Measurements from ENCODE around the gene WDFY3. TPM values are rescaled to one million over a fixed set of nuclear protein-coding genes. Genes with fewer than 3 reads are reported as not detected.

Gene WDFY3
- polyA plus RNA-seq, 1 donor (not counting 4 experiments of a cell fraction or from before 2014, with no cell fraction given), result 28.5 TPM

DNA sequence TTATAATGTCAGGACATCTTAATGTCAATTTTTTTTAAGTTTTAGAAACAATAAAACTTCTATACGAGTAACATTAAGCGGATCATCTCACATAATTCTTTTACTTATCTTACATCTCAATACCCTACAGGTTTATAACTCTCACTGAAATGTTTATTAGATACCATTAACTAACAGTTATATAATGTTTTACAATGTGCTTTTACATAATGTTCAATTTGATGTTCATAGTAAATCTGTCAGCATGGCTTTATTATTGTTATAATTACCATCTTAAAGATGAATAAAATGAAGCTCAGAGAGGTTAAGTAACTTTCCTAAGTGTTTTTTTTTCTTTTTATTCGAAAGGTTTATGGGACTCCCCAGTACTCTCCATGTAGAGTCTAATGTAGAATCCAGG is 33.9 kb upstream of the WDFY3 start:
- Histone ChIP-seq H4K20me1 (ENCODE audit: control insufficient read depth, extremely low read depth, insufficient read depth, low read length) (no peaks in the 10 kb centered on the region), H3K27ac (ENCODE audit: control insufficient read depth, insufficient read depth, low read length) (no peak overlapping the region), H3K4me2 (ENCODE audit: control insufficient read depth, extremely low read depth, insufficient read depth, low read depth, low read length) (no peak overlapping the region), H3K9me1 (ENCODE audit: control insufficient read depth, extremely low read depth, insufficient read depth, low read length) (no peaks in the 10 kb centered on the region), H3K36me3 (ENCODE audit: control insufficient read depth in 2 of 2, extremely low read depth in 1 of 2, insufficient read depth in 2 of 2, low read length in 2 of 2) (no peaks in the 10 kb centered on the region), H3K4me3 (ENCODE audit: control insufficient read depth in 2 of 3, extremely low read depth in 1 of 3, insufficient read depth in 2 of 3, low read depth in 1 of 3, low read length in 3 of 3) (no peak overlapping the region), H3K4me1 (ENCODE audit: control insufficient read depth, extremely low read depth, insufficient read depth, low read length) (no peaks in the 10 kb centered on the region), H3K9ac (ENCODE audit: control insufficient read depth, extremely low read depth, insufficient read depth, low read length) (no peak overlapping the region), H2AFZ (ENCODE audit: control insufficient read depth, low read length) (no peak overlapping the region), H3K9me3 (ENCODE audit: control insufficient read depth, low read depth, low read length) (no peaks in the 10 kb centered on the region), H3K27me3 (ENCODE audit: control insufficient read depth, extremely low read depth, insufficient read depth, low read length) (no peaks in the 10 kb centered on the region), H3K79me2 (ENCODE audit: control insufficient read depth, insufficient read depth, low read length) (no peaks in the 10 kb centered on the region)
- dilution Hi-C loops (cut with MboI; ENCODE audit: extremely low pct_ligation_motif_present, low sequenced_read_pairs), result no loop called here
- DNase-seq (ENCODE audit: low read depth, low spot score) (no peak), FAIRE-seq (no peak)
- TF ChIP-seq, protein P1, sequence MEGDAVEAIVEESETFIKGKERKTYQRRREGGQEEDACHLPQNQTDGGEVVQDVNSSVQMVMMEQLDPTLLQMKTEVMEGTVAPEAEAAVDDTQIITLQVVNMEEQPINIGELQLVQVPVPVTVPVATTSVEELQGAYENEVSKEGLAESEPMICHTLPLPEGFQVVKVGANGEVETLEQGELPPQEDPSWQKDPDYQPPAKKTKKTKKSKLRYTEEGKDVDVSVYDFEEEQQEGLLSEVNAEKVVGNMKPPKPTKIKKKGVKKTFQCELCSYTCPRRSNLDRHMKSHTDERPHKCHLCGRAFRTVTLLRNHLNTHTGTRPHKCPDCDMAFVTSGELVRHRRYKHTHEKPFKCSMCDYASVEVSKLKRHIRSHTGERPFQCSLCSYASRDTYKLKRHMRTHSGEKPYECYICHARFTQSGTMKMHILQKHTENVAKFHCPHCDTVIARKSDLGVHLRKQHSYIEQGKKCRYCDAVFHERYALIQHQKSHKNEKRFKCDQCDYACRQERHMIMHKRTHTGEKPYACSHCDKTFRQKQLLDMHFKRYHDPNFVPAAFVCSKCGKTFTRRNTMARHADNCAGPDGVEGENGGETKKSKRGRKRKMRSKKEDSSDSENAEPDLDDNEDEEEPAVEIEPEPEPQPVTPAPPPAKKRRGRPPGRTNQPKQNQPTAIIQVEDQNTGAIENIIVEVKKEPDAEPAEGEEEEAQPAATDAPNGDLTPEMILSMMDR (optimal IDR thresholded peaks at IDR 0.05 in 1 of 3, IDR thresholded peaks at IDR 0.05 in 1 of 3, conservative IDR thresholded peaks at IDR 0.05 in 1 of 3; ENCODE audit: extremely low read depth in 1 of 3, insufficient read depth in 2 of 3, low read length in 3 of 3), result no peak
- no peak for TF ChIP-seq EZH2 (IDR thresholded peaks at IDR 0.05; ENCODE audit: low read length)

DNA sequence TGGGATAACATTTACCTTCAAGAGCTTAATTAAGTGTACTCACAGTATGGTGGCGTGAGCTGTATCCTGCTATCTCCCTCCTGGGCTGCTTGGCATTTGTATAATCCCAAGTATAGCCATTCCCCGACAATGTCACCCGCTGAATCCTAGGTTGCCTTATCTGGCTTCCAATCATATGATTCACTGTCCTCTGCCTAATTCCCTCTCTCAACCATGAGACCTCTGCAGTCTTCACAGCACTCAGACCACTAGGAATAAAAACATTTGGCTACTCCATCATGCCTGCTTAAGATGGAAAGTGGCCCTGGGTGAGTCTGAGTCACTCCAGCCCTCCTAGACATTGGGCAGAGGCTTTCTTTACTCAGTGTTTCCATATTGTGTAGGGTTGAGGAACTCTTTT is 28.9 kb upstream of the WDFY3 start:
- dilution Hi-C loops (cut with MboI; ENCODE audit: extremely low pct_ligation_motif_present, low sequenced_read_pairs), result no loop called here
- FAIRE-seq (no peak), DNase-seq (ENCODE audit: low read depth, low spot score) (no peak)
- H3K4me3 ChIP-seq (ENCODE audit: control insufficient read depth in 2 of 3, extremely low read depth in 1 of 3, insufficient read depth in 2 of 3, low read depth in 1 of 3, low read length in 3 of 3), result no peak overlapping the region
- no peaks in the 10 kb centered on the region for H3K36me3 ChIP-seq (ENCODE audit: control insufficient read depth in 2 of 2, extremely low read depth in 1 of 2, insufficient read depth in 2 of 2, low read length in 2 of 2)
- H3K27me3 ChIP-seq (ENCODE audit: control insufficient read depth, extremely low read depth, insufficient read depth, low read length), result no peaks in the 10 kb centered on the region
- no peak overlapping the region for H3K4me2 ChIP-seq (ENCODE audit: control insufficient read depth, extremely low read depth, insufficient read depth, low read depth, low read length)
- H3K9ac ChIP-seq (ENCODE audit: control insufficient read depth, extremely low read depth, insufficient read depth, low read length), result no peak overlapping the region
- no peaks in the 10 kb centered on the region for H4K20me1 ChIP-seq (ENCODE audit: control insufficient read depth, extremely low read depth, insufficient read depth, low read length)
- H3K9me3 ChIP-seq (ENCODE audit: control insufficient read depth, low read depth, low read length), result no peaks in the 10 kb centered on the region
- H2AFZ ChIP-seq (ENCODE audit: control insufficient read depth, low read length), result no peak overlapping the region
- TF ChIP-seq, protein P1 (optimal IDR thresholded peaks at IDR 0.05 in 1 of 3, IDR thresholded peaks at IDR 0.05 in 1 of 3, conservative IDR thresholded peaks at IDR 0.05 in 1 of 3; ENCODE audit: extremely low read depth in 1 of 3, insufficient read depth in 2 of 3, low read length in 3 of 3), result no peak
- no peak for TF ChIP-seq EZH2 (IDR thresholded peaks at IDR 0.05; ENCODE audit: low read length)
- H3K79me2 ChIP-seq (ENCODE audit: control insufficient read depth, insufficient read depth, low read length), result no peaks in the 10 kb centered on the region
- no peaks in the 10 kb centered on the region for H3K9me1 ChIP-seq (ENCODE audit: control insufficient read depth, extremely low read depth, insufficient read depth, low read length)
- H3K4me1 ChIP-seq (ENCODE audit: control insufficient read depth, extremely low read depth, insufficient read depth, low read length), result no peaks in the 10 kb centered on the region
- no peak overlapping the region for H3K27ac ChIP-seq (ENCODE audit: control insufficient read depth, insufficient read depth, low read length)
